Fibroblast of villous mesenchyme (primary cell): ENCODE results near the gene AKAP13. TPM values are rescaled to one million over a fixed set of nuclear protein-coding genes. Genes with fewer than 3 reads are reported as not detected.

Experiments used
- DNase-seq: peaks from one replicate; pipeline ENCODE4 v3.0.0-alpha.2; 2010; ENCODE audit warnings: low read depth
- H3K4me3 ChIP-seq: 2 replicates; pipeline ENCODE4 v1.5.1; 2011; ENCODE audit warnings: low read depth, mild to moderate bottlenecking, low read length
- CTCF ChIP-seq: IDR thresholded peaks from 2 replicates; pipeline ENCODE4 v1.5.1; 2012; ENCODE audit warnings: low read depth, mild to moderate bottlenecking, low read length; ENCODE audit not compliant: insufficient read depth
- total RNA-seq: library from RNA; depleted of rRNA; stranded (reverse); fragments of >200 nt; gene quantifications from 2 replicates; pipeline ENCODE4 v1.2.3, GENCODE V29; 2012

The AKAP13 gene
- total RNA-seq, 1 donor: 164 TPM

GRCh38 chr15:85495096-85495495 is 114.7 kb downstream of the AKAP13 start:
- no peak overlapping the region for H3K4me3 ChIP-seq
- no peak for DNase-seq
- no peak for TF ChIP-seq CTCF

- TF ChIP-seq CTCF: no peak
These were observed 115.1 kb downstream of the AKAP13 start for GRCh38 chr15:85495544-85495943.

DNA sequence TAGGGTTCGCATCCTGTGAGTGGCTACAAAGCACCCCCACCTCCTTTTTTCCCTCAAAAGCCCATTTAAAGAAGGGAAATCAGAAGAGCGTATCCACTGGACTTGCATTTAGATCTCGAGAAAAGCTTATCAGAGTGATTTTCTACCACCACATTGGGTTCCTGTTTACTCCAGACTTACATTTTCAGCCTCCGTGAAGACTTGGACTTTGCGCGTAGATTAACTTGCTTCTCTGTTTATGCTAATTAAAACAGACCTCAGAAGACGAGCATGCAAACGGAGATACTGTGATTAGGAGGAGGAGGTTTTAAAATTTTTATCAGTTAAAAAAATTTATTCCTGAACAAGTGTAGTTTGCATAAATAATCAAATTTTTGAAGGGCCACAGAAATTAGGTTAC is 115.7 kb downstream of the AKAP13 start:
- no peak overlapping the region for H3K4me3 ChIP-seq
- no peak for TF ChIP-seq CTCF
- no peak for DNase-seq

More at GRCh38 chr15:85495544-85495943, 115.1 kb downstream of the AKAP13 start:
- DNase-seq: no peak
- no peak overlapping the region for H3K4me3 ChIP-seq

DNA sequence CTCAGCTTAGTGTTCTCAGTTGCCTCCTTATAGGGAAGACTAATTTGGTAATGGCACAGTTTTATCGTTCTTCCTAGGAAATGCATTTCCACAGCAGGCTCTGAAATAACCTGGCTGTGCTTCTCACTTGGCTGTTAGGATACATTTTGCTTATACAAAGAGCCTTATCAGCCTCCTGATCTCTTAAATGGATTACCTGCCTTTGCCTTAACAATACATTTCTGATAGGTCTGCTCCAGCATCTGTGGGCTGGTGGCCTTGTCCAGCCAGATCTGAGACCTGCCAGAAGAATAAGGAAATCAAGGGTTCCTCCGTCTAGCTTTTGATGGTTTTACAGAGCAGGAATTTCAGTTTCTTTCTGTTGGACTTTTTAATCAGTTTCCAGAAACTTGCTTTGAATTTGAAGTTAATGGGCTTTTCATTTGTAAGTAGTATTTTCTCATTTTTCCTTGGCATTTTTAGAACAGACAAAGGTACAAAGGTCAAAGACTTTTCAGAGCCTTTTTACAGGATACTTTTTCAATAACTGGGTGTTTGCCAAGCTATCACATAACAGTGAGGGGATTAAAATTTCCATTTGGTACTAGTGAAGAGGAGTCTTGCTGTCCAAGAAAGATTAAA is 116.3 kb downstream of the AKAP13 start:
- no peak overlapping the region for H3K4me3 ChIP-seq
- no peak for DNase-seq
- no peak for TF ChIP-seq CTCF

GRCh38 chr15:85497172-85497569 is 116.8 kb downstream of the AKAP13 start:
- no peak overlapping the region for H3K4me3 ChIP-seq
- TF ChIP-seq CTCF: no peak
- DNase-seq: no peak

DNA sequence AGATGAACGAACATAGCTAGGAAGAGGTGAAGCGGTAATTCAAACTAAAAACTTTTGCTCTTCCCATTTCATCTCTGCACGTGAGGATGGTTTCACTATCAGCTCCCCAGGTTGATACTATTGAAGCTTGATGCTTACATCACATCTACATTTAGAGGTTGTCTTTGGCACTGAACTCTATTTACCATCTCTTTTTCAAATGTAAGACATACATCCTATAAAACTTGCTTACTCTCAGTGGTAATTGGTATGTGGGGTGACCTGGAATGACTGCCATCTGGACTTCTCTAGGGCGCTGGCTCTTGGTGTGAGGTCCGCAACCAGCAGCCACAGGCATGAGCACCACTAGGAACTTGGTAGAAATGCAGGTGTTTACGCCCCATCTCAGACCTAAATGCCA is 118.1 kb downstream of the AKAP13 start:
- H3K4me3 ChIP-seq: no peak overlapping the region
- no peak for DNase-seq
- TF ChIP-seq CTCF: no peak

- DNase-seq: no peak
These were observed 119.0 kb downstream of the AKAP13 start for GRCh38 chr15:85499371-85499887.

More at GRCh38 chr15:85499371-85499887, 119.0 kb downstream of the AKAP13 start:
- TF ChIP-seq CTCF: no peak
- no peak overlapping the region for H3K4me3 ChIP-seq
